ENCODE measurements around the gene OR9G1. TPM values are rescaled to one million over a fixed set of nuclear protein-coding genes. Genes with fewer than 3 reads are reported as not detected.
"Not testable (repeated sequence)": the region's sequence is repeated elsewhere in the genome, so short reads cannot be mapped to it uniquely, and the experiment has no call there.

Gene OR9G1, protein sequence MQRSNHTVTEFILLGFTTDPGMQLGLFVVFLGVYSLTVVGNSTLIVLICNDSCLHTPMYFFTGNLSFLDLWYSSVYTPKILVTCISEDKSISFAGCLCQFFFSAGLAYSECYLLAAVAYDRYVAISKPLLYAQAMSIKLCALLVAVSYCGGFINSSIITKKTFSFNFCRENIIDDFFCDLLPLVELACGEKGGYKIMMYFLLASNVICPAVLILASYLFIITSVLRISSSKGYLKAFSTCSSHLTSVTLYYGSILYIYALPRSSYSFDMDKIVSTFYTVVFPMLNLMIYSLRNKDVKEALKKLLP
- not detected for polyA plus RNA-seq

DNA sequence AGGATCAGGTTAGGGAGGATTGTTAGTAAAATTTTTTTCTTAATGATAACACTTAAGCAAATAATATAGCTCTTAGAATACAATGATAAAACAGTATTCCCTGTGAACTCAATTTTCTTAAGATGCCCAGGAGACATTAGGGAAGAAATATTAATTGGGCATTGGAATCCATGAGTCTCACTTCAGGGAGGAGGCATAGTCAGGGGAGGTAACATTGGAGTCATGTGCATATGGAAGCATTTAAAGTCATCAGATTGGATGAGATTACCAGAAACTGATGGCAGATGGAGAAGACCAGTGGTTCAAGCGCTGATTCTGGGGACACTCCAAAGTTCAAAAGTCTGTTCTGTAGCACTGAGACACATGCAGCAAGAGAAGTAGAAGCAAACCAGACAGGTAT lies at the start of gene OR9G1:
OR9G1 (plus strand) TSS at position 301 of the 400 bp plus-strand sequence. CDS start 1,293 bp downstream, outside the sequence.
- H3K27ac ChIP-seq (ENCODE audit: low read depth, low read length): no peak within 1 kb of the TSS
- WGBS, 3 donors: 81 to 93% (median 89%) methylated on average over 1 of the region's 1 CpG

DNA sequence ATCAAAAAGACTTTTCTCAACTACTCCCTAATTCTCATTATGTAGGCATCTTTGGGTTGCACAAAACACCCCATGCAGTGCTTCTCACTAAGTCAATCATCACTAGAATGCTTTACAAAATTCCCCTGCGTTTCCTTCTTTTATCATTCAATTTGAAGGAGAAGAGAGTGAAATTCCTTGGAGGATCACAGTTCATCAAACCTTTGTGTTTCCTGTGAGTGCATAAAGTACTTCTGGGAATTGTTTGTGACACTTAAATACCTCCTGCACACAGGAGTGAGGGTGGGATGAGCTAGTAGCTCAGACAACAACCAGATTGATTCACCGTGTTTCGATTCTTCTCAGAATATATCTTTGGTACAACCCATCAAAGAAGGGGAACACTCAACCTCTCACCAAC lies 39.1 kb upstream of the OR9G1 start:
- no peak overlapping the region for H3K27ac ChIP-seq (ENCODE audit: low read depth, low read length)
- 13 to 18% (median 18%) methylated on average over 3 of the region's 3 CpGs for WGBS, 3 donors

DNA sequence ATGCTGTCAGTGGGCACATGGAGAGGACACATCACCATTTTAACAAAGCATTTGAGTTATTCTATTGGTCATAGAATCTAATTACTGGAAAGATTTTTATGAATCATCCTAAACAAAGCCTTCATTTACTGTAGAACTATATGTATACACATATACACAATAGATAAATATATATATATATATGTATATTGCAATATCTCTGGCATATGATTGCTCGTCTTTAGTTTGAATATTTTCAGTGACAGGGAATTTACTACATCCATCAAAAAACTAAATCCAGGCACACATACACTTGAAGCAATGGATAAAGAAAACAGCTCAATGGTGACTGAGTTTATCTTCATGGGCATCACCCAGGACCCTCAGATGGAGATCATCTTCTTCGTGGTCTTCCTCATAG lies 35.5 kb upstream of the OR9G1 start, which contains the start of gene OR5AR1:
OR5AR1 (plus strand) TSS at position 301 of the 400 bp plus-strand sequence; CDS start at position 301, 0 bp downstream.
- WGBS, 3 donors: 70 to 75% (median 72%) methylated on average over 2 of the region's 2 CpGs
- no peak within 1 kb of the TSS for H3K27ac ChIP-seq (ENCODE audit: low read depth, low read length)

DNA sequence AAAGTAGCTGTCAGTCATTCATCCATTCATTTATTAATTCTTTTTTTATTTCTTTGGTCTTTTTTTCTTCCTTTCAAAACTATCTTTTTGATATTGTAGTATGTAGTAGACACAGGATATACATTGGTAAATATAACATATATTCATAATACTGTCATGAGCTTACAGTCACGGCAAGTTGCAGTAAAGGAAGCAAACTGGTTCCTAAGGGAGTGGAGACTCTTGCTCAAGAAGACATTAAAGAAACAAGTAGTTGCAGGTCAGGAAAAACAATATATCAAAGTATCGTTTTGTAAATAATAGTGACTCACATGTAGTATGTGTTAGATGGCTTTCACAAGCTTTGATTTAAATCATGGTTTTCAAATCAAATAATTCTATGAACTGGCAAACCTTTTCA lies 27.9 kb upstream of the OR9G1 start:
- 75 to 80% (median 79%) methylated on average over 2 of the region's 2 CpGs for WGBS, 3 donors
- H3K27ac ChIP-seq (ENCODE audit: low read depth, low read length): no peak overlapping the region

DNA sequence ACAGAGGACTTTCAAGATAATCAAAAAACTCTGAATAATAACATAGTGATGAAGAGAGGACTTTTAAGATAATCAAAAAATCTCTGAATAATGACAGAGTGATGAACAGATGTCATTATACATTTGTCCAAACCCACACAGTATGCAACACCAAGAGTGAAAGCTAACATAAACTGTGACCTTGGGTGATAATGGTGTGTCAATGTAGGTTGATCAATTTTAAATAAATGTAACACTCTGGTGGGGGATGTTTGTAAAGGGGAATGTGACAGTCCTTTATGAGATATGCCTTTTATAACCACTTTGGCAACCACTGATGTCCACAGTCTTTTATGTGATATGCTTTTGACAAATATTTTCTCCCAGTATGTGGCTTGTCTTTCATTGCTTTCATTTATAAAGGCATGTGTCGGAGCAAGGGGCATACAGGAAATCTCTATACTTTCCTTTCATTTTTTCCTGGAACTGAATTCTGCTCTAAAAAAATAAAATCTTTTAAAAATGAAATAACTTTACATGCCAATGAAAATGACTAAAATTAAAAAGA lies 10.3 kb upstream of the OR9G1 start:
- H3K27ac ChIP-seq (ENCODE audit: low read depth, low read length): no peak overlapping the region
- 59 to 76% (median 65%) methylated on average over 1 of the region's 1 CpG for WGBS, 3 donors

DNA sequence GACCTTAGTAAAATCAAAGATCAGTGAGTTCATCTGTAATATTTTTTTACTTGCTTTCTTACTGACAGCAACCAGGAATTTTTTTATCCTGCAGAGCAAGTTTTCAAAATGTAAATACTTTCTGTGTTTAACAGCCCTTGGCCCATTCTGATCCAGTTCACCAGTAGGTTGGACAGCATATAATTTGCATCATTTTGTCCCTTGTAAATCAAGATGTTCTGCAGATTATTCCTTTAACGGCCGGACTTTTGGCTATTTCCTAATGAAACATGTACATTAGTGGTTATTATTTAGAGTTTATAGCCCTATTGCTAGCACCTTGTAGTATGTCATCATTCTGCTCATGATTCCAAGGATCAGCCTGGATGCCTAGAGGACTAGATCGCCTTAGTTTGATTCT lies 7.7 kb upstream of the OR9G1 start:
- H3K27ac ChIP-seq (ENCODE audit: low read depth, low read length): not testable (repeated sequence)
- WGBS, 3 donors: 78 to 92% (median 88%) methylated on average over 3 of the region's 3 CpGs

DNA sequence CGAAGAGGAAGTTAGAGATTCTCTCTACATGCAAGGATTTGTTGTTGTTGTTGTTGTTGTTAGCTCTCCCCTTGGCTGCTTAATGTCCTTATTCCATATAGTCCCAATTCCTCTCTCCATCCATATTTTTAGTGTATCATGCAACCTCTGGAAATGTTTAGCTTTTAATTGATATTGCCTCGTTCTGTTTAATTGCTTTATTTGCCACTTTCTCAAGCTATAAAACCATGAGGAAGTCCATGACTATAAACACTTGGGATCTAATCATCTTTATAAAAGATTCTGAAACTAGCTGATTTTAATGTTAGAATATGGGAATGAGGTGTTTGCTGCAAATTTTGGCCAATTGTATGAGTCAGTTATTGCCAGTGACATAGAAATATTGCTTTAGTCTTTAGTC lies 5.5 kb upstream of the OR9G1 start:
- H3K27ac ChIP-seq (ENCODE audit: low read depth, low read length): no peak overlapping the region
- 67 to 84% (median 81%) methylated on average over 2 of the region's 2 CpGs for WGBS, 3 donors

DNA sequence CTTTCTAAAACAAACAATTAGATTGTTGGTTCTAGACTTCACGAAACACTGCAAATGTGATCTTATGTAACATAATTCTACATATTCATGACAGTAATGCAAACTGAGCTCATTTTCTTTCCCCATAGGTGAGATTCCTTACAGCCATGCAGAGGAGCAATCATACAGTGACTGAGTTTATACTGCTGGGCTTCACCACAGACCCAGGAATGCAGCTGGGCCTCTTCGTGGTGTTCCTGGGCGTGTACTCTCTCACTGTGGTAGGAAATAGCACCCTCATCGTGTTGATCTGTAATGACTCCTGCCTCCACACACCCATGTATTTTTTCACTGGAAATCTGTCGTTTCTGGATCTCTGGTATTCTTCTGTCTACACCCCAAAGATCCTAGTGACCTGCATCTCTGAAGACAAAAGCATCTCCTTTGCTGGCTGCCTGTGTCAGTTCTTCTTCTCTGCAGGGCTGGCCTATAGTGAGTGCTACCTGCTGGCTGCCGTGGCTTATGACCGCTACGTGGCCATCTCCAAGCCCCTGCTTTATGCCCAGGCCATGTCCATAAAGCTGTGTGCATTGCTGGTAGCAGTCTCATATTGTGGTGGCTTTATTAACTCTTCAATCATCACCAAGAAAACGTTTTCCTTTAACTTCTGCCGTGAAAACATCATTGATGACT lies 1.5 kb downstream of the OR9G1 start:
- no peak overlapping the region for H3K27ac ChIP-seq (ENCODE audit: low read depth, low read length)
- WGBS, 3 donors: 52 to 60% (median 57%) methylated on average over 10 of the region's 10 CpGs

DNA sequence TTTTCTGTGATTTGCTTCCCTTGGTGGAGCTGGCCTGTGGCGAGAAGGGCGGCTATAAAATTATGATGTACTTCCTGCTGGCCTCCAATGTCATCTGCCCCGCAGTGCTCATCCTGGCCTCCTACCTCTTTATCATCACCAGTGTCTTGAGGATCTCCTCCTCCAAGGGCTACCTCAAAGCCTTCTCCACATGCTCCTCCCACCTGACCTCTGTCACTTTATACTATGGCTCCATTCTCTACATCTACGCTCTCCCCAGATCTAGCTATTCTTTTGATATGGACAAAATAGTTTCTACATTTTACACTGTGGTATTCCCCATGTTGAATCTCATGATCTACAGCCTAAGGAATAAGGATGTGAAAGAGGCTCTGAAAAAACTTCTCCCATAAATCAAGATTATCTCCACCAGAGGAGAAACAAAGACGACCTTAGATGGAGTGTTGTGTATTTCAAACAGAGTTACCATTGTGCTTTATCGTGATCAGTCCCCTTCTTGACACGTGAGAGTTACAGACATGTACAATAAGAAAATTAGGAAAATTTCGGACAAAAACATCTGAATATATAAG lies 2.1 kb downstream of the OR9G1 start:
- WGBS, 3 donors: 57 to 68% (median 68%) methylated on average over 8 of the region's 8 CpGs
- H3K27ac ChIP-seq (ENCODE audit: low read depth, low read length): no peak overlapping the region

DNA sequence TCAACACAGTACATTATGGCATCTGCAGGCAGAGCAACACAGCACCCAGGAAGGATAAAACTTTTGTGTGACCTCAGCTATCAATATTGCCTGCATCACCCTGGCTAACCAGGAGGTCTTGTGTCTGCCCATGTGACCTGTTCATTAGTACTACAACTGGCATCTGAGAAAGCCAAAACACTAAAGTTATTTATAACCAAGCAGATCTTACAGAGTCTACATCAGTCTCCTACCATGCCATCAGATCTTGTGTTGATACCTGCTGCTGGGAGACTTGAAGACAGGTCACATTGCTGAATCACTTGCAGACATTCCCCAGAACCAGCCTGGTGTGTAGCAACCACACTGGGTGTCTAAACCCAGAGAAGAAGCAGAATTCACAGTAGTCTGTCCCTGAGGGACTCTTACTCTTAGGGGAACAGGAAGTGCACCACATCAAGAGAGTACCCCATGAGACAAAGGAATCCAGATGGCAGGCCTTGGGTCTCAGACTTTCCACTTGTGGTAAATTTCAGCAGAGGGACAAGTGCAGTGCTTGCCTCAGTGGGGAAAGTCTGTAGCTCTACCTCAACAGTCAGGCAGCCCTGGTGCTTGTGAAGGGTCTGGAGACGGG lies 7.0 kb downstream of the OR9G1 start:
- WGBS, 3 donors: 45 to 66% (median 48%) methylated on average over 1 of the region's 1 CpG
- H3K27ac ChIP-seq (ENCODE audit: low read depth, low read length): no peak overlapping the region

DNA sequence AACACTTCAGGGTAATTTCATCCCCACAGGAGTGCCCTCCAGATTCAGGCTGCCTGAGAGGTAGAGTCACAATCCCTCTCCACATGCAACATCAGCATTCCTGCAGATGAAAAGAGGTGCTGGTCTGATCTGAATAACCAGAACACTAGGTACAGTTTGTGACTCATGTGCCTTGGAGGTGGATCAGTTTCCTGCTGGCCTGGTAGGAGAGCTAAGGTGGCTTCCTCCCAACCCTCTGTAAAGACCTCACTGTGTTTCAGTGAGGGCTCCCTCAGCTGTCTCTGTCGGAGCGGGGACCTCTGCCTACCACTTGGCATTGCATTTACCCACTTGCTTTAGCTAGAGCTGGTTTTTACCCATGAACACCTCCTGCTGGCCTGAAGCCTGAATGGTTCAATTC lies 7.6 kb downstream of the OR9G1 start:
- 81 to 89% (median 87%) methylated on average over 2 of the region's 2 CpGs for WGBS, 3 donors
- H3K27ac ChIP-seq (ENCODE audit: low read depth, low read length): no peak overlapping the region

DNA sequence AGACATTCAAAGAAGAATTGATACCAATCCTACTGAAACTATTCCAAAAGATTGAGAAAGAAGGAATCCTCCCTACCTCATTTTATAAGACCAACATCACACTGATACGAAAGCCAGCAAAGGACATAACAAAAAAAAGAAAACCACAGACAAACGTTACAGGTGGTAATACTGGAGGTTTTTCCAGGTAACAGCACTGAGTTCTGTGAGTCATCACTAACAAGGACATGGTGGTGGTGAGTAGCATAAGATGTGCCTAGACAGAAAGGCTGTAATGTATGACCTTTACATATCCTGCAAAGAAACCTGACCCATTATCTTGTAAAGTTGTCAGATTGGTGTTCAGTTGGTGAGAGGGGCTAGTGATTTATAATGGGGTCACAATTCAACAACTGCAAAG lies 15.3 kb downstream of the OR9G1 start:
- 67 to 70% (median 70%) methylated on average over 2 of the region's 2 CpGs for WGBS, 3 donors
- no peak overlapping the region for H3K27ac ChIP-seq (ENCODE audit: low read depth, low read length)

DNA sequence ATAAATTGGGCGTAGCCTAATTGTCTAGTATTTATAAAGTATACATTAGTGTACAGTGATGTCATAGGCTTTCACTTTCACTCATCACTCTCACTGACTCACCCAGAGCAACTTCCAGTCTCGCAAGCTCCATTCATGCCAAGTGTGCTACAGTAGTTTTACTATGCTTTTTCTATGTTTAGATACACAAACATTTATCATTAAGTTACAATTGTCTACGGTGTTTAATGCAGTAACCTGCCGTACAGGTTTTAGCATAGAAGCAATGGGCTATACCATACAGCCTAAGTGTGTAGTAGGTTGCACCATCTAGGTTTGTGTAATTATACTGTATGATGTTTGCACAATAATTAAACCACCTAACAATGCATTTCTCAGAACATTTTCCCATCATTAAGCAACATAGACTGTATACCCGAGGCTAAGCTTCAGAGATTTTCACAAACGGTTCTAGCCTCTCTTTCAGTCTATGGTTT lies 17.5 kb downstream of the OR9G1 start:
- H3K27ac ChIP-seq (ENCODE audit: low read depth, low read length): no peak overlapping the region
- WGBS, 3 donors: 36 to 79% (median 77%) methylated on average over 6 of the region's 6 CpGs

DNA sequence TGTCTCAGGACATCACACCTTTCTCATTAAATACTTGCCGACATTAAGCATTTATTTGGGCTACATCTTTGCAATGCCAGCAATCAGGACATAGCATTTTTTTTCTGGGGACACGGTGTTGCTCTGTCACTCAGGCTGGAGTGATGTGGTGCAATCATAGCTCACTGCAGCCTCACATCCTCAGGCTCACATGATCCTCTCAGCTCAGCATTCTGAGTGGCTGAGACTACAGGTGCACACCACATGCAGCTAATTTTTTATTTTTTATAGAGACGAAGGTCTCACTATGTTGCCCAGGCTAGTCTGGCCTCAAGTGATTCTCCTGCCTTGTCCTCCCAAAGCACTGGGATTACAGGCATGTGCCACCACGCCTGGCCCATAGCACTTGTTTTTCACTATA lies 21.6 kb downstream of the OR9G1 start:
- 68 to 75% (median 69%) methylated on average over 4 of the region's 4 CpGs for WGBS, 3 donors
- H3K27ac ChIP-seq (ENCODE audit: low read depth, low read length): no peak overlapping the region

DNA sequence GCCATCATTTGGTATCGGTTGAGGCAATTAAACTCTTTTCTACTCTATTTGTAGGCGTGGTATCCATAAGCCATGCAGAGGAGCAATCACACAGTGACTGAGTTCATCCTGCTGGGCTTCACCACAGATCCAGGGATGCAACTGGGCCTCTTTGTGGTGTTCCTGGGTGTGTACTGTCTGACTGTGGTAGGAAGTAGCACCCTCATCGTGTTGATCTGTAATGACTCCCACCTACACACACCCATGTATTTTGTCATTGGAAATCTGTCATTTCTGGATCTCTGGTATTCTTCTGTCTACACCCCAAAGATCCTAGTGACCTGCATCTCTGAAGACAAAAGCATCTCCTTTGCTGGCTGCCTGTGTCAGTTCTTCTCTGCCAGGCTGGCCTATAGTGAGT lies 41.2 kb downstream of the OR9G1 start:
- no peak overlapping the region for H3K27ac ChIP-seq (ENCODE audit: low read depth, low read length)
- WGBS, 3 donors: 75 to 85% (median 80%) methylated on average over 3 of the region's 3 CpGs

DNA sequence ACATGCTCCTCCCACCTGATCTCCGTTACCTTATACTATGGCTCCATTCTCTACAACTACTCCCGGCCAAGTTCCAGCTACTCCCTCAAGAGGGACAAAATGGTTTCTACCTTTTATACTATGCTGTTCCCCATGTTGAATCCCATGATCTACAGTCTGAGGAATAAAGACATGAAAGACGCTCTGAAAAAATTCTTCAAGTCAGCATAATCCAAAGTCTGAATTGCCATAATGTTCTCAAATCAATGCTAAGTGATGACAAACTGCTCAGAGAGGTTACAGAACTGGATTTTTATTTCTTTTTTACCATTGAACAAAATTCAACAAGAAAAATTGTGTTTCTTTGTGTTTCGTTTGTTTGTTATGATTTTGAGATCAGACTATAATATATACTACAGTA lies 42.0 kb downstream of the OR9G1 start:
- no peak overlapping the region for H3K27ac ChIP-seq (ENCODE audit: low read depth, low read length)
- WGBS, 3 donors: 70 to 77% (median 71%) methylated on average over 4 of the region's 4 CpGs

DNA sequence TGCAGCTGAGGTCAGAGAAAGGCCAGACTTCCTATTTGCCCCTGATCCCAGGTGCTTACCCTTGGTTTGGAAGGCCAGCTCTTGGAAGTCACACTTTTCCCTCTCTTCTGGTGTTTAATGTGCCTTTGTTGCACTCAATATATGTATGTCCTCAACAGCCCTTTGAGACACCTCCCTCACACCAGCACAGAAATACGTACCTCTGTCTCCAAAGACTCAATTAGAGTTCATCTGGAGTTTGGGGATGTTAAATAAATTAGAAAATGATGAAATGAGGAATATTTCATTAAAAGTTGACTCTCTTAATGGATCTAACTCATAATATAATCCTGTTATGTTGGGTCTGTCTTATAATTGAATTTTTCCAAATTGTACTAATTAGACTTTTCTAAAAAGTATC lies 49.7 kb downstream of the OR9G1 start, which contains the start of gene OR9G4:
OR9G4 (minus strand) TSS at position 101 of the 400 bp plus-strand sequence. CDS start 4,931 bp downstream, outside the sequence.
- H3K27ac ChIP-seq (ENCODE audit: low read depth, low read length): no peak within 1 kb of the TSS
- WGBS, 3 donors: 53 to 72% (median 63%) methylated on average over 1 of the region's 1 CpG

DNA sequence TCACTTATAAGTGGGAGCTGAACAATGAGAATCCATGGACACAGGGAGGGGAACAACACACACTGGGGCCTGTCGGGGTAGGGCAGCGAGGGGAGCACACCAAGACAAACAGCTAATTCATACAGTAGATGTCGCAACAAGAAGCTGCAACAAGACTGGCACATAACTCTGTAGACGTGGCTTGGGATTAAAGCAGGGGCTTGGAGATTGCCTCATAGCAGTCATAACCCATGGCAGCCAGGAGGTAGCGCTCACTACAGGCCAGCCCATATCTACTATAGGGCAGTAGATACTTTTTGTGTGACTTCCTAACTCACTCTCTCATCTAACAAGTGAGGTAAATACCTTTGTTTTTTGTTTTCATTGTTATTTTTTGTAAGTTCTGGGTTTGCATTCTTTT lies 51.3 kb downstream of the OR9G1 start:
- no peak overlapping the region for H3K27ac ChIP-seq (ENCODE audit: low read depth, low read length)
- WGBS, 3 donors: 87 to 89% (median 88%) methylated on average over 5 of the region's 5 CpGs

DNA sequence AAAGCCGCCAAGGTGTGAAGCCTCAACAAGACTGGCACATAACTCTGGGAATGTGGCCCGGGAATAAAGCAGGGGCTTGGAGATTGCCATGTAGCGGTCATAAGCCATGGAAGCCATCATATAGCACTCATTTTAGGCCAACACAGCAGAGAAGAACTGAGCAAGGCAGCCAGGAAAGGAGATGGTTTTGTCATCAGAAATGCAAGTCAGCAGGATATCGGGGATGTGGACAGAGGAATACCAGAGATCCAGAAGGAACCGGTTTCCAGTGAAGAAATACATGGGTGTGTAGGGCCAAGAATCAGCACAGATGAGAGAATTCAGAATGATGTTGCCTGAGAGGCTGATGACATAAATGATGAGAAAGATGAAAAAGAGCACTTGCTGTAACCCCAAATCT lies 52.6 kb downstream of the OR9G1 start:
- WGBS, 3 donors: 82 to 87% (median 85%) methylated on average over 5 of the region's 5 CpGs
- H3K27ac ChIP-seq (ENCODE audit: low read depth, low read length): no peak overlapping the region
